GM08714 (cell line): ENCODE measurements around the gene CD93.

Experiments
- H3K4me3 ChIP-seq: fragments of 200-500 bp; sonication (Bioruptor generic); 2 replicates; pipeline ENCODE4 v1.5.1; 2014; ENCODE audit warnings: mild to moderate bottlenecking, low read length, inconsistent platforms
- ZNF274 ChIP-seq: IDR thresholded peaks from 2 replicates; pipeline ENCODE4 v1.6.1; 2012; ENCODE audit warnings: mild to moderate bottlenecking, low read depth, low read length

CD93 gene

GRCh38 chr20:23099791-23100719 is 13.9 kb upstream of the CD93 start:
- H3K4me3 ChIP-seq = no peak overlapping the region

DNA sequence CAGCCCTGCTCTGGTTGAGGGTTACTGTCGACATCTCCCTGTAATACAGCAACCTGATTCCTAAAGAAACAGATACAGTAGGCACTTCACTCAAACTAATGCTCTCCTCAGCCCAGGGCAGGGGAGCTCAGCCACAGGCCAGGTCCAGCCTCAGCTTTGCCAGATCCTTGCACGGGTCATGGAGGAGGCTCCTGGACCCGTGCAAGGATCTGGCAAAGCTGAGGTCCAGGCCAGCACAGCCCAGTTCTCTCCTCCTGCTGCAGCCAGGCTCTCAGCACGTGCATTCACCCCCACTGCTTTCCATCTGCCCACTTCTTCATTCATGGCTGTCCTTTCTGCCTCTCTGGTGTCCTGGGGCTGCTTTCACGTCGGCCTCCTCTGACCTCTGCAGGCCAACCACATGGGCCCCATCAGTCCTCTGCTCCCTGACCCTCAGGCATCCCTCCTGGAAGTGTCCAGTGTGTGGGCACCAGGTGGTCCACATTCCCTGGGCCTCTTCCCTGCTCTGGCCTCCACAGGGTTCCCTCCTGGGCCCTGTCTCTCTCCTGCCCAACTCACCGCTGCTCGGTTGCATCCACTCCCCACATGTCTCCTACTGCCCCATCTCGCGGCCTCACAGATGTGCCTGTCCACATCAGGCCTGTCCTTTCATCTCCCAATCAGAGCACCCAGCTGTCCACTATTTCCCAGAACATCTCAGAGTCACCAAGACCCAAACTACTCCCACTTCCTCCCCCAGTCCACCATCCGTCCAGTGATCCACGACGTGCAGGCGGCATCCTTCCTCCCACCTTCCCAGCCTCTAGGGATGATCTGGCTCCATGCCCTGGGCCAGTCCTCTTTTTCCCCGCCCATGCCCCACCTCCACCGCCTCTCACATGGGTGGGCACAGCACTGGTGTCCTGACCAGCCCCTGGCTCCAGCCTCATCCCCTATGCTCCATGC is 11.8 kb upstream of the CD93 start:
- no peak overlapping the region for H3K4me3 ChIP-seq
- no peak for TF ChIP-seq ZNF274

More at GRCh38 chr20:23099791-23100719, 13.9 kb upstream of the CD93 start:
- TF ChIP-seq ZNF274 = no peak

DNA sequence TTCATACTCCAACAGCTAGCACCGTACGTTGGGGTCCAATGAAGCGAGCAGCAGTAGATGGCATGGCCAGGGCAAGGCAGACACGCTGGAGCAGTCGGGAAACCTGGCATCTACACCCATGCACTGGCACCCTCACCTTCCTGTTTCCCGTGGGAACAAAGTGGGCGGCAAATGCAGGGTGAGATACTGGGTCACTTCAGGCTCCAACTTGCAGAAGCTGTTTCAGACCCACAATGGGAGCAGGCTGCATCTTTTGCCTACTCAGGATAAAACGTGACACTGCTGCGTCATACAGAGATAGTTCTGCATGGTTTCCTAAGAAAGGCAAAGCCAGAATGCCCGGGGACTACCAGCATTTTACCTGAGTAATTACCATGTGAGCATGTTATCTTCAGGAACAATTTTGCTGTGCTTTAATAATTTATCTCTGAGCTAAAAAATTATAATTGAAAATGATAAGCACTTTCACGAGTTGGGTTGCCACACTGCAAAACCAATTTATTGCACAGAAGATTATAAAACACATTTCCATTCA is 10.9 kb upstream of the CD93 start:
- TF ChIP-seq ZNF274 = no peak
- H3K4me3 ChIP-seq = no peak overlapping the region

DNA sequence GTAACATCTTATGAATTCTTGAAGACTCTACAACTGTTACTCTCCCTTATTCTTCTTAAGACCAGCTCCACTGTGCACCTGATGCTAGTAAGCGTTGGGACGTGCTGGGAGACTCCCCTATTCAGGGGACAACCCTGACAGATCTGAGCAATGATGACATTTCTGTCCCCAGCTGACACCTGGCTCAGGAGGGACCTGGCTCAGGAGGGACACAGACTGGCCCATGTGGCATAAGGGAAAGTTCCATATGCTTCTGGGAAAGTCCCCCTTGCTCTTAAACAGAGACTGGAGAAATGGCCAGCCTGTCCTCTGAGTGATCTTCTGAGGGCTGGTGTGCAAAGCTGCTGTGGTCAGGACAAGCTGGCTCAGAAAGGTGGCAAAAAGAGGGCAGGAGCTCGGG is 10.0 kb upstream of the CD93 start:
- no peak for TF ChIP-seq ZNF274
- no peak overlapping the region for H3K4me3 ChIP-seq

DNA sequence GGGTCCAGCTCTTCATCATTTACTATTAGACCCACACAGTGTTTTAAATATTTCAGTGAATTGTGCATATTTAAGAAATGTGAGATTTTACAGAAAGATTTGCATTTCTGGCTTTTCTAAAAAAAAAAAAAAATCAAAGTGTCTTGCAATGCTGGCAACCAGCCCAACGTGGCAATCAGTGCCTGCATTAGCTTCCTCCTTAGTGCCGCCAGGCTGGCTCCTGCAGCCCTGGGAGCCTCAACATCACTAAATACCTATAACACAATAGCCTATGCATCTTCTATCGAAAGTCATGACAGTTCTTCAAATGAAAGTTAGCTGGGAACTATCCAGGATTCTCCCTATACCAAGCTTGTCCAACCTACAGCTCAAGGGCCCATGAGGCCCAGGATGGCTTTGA is 9.4 kb upstream of the CD93 start:
- TF ChIP-seq ZNF274 = no peak
- no peak overlapping the region for H3K4me3 ChIP-seq

DNA sequence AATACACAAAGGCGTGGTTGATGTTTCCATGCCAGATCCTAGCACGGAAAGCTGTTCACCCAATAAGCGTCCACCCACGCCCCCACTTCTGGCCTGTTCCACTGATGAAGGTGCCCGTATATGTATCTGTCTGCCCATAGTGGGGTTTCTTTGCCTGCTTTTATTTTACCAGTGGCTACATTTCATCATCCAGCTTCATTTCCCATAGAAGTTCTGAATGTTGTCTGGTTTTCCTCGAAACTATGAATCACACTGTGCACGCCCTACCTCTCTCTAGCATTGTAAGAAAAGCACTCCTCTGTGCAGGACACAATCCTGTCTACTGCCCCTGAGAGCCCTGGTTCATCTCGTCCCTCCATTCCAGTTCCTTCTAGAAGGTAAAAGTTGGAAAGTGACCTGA is 8.8 kb upstream of the CD93 start:
- no peak for TF ChIP-seq ZNF274
- no peak overlapping the region for H3K4me3 ChIP-seq

DNA sequence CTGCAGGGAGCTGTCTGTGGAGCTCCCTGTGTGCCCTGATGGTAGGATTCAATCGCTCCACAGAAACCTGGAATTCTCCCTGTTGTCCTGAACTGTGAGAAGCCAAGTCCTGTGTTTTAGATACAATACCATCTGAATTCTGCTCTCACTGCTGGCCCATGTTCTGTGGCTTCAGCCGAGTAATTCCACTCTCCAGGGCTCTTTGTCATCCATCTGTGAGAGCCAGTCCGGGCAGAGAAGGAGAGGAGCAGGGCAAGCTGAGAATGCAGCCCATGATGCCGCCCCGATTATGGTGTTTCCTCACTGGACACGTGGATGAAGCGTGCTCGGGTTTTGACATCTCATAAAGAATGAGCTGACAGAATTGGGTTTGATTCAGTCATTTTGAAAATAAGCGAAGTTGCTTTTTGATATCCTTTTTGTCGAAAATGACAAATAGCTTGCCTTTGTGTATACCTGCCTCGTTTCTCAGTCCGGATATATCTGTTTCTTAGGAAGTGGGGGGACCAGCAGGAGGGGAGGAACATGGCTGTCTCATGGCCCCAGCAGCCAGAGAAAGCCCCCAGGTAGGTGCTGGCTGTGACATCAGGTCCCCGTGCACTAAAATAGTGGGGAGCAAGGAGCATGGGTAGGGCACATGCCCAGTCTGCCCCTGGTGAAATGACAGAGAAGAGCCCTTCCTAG is 8.2 kb upstream of the CD93 start:
- no peak overlapping the region for H3K4me3 ChIP-seq
- no peak for TF ChIP-seq ZNF274

GRCh38 chr20:23093613-23094012 is 7.5 kb upstream of the CD93 start:
- no peak overlapping the region for H3K4me3 ChIP-seq
- no peak for TF ChIP-seq ZNF274

DNA sequence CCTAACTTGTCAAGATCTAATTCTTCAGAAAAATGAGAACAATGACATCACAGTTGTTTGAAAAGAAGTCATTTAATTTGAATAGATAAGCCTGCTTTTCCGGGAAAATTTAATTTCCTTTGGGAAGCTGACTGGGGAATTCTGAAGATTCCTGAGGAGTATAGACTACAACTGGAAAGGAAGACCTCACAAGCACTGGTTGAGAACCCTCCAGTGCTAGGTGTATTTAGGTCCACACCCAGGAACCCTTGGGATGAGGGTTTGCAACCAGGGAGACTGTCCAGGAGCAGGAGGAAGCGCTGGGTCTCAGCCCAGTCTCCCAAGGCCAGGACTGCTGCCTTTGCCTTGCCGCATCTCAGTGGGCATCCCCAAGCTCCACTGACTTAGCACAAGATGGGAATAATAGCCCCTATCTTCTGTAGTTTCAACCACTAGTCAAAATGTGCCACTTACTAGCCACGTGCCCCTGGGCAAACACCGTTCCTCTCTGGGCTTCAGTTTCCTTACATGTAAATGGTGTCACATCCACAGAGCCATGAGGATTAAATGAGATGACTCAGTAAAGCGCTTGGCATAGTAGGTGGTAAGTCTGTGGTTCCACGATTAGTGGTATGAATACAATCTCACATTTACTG is 6.9 kb upstream of the CD93 start:
- no peak for TF ChIP-seq ZNF274
- H3K4me3 ChIP-seq = no peak overlapping the region

DNA sequence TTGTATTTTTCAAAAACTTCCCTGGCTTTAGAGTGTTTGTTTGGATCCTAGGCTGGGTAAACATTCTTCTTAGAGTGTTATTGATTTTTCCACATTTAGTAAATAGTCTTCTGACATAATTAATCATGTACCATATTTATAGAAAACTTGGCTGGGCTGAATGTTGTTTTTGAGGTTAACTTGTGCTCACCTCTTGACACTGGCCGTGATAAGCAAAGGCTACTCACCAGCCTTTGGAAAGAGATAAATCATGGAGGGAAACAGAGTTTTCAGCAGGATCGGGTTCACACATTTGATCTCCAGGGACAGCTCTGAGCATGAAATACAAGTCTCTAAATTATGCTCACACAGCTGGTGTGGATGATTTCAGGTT is 6.2 kb upstream of the CD93 start:
- no peak overlapping the region for H3K4me3 ChIP-seq
- no peak for TF ChIP-seq ZNF274

DNA sequence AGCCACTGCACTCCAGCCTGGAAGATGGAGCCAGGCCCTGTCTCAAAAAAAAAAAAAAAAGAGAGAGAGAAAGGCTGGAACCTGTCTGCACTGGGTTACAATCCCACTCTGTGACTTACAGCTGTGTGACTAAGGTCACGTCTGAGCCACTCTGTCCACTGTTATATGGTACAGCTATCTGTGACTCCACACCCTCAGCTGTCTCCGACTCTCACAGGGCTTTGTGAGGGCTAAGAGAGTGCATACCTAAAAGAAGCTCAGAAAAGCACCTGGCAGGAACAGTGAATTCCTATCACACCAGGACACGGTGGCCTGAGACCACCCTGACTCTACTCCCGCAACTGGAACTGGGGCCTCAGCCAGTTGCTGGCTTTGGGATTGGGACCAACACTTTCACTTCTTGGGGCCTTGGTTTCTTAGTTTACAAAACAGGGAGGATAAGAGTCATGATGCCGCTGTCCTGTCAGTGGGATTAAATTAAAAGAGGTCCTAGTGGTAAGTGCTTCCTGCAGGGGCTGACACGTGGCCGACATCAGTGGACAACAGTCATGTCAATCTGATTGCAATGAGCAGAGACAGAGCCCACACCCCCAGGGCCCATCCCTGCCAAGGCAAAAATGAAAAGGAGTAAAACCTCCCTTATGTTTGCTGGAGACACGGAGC is 5.7 kb upstream of the CD93 start:
- no peak for TF ChIP-seq ZNF274
- no peak overlapping the region for H3K4me3 ChIP-seq

GRCh38 chr20:23090878-23091277 is 4.8 kb upstream of the CD93 start:
- no peak for TF ChIP-seq ZNF274
- H3K4me3 ChIP-seq = no peak overlapping the region

GRCh38 chr20:23090147-23090546 is 4.0 kb upstream of the CD93 start:
- H3K4me3 ChIP-seq = no peak overlapping the region
- TF ChIP-seq ZNF274 = no peak

- no peak for TF ChIP-seq ZNF274
- no peak overlapping the region for H3K4me3 ChIP-seq
These were observed 2.7 kb upstream of the CD93 start for GRCh38 chr20:23088866-23089265.
